Esophagus squamous epithelium (tissue), 4 donors: Measurements from ENCODE around the gene AFDN.

ENCODE experiments used
- CTCF ChIP-seq, 6 experiments: fragments of 450-650 bp in 4 of 6; fragments of 200-600 bp in 2 of 6; sonication (generic) in 2 of 6; IDR thresholded peaks; one replicate each; pipeline ENCODE4 v1.5.1; 2016 to 2019; ENCODE audit warnings: antibody characterized with exemption in 6 of 6, mild to moderate bottlenecking in 4 of 6, moderate library complexity in 4 of 6
- POLR2A ChIP-seq, 4 donors: fragments of 450-650 bp; IDR thresholded peaks; one replicate each; pipeline ENCODE4 v1.6.1; 2017; ENCODE audit warnings: antibody characterized with exemption in 4 of 4, mild to moderate bottlenecking in 4 of 4, moderate library complexity in 3 of 4

GRCh38 chr6:167832497-167833395, 6.0 kb downstream of the AFDN start:
- TF ChIP-seq CTCF (IDR thresholded peaks at IDR 0.05) (no peak), POLR2A (IDR thresholded peaks at IDR 0.05) (no peak)
